Suprapubic skin (tissue), 4 donors: Measurements from ENCODE around the gene RASSF4. TPM values are rescaled to one million over a fixed set of nuclear protein-coding genes. Genes with fewer than 3 reads are reported as not detected.

Source experiments
- DNase-seq, 2 donors: peaks; one replicate each; pipeline ENCODE4 v3.0.0-alpha.2; 2019; ENCODE audit warnings: low spot score in 2 of 2
- H3K27ac ChIP-seq: fragments of 200-600 bp; sonication (generic); one replicate; pipeline ENCODE4 v1.5.1; 2019
- H3K27me3 ChIP-seq: fragments of 200-600 bp; sonication (generic); one replicate; pipeline ENCODE4 v1.5.1; 2019
- H3K36me3 ChIP-seq: fragments of 200-600 bp; sonication (generic); one replicate; pipeline ENCODE4 v1.5.1; 2019
- H3K4me1 ChIP-seq: fragments of 200-600 bp; sonication (generic); one replicate; pipeline ENCODE4 v1.5.1; 2019
- H3K4me3 ChIP-seq: fragments of 200-600 bp; sonication (generic); one replicate; pipeline ENCODE4 v1.5.1; 2019; ENCODE audit warnings: mild to moderate bottlenecking
- H3K9me3 ChIP-seq: fragments of 200-600 bp; sonication (generic); one replicate; pipeline ENCODE4 v1.5.1; 2019
- CTCF ChIP-seq, 2 donors: fragments of 200-600 bp in 1 of 2; fragments of 450-650 bp in 1 of 2; sonication (generic) in 1 of 2; IDR thresholded peaks; one replicate each; pipeline ENCODE4 v1.5.1; 2016 to 2019; ENCODE audit warnings: antibody characterized with exemption in 2 of 2, mild to moderate bottlenecking in 1 of 2, moderate library complexity in 1 of 2
- EP300 ChIP-seq: sonication (generic); formaldehyde crosslinking; IDR thresholded peaks from one replicate; pipeline ENCODE4 v1.6.1; 2017; ENCODE audit warnings: antibody characterized with exemption
- POLR2A ChIP-seq, 2 donors: fragments of 450-650 bp; IDR thresholded peaks; one replicate each; pipeline ENCODE4 v1.6.1; 2017; ENCODE audit warnings: antibody characterized with exemption in 2 of 2, mild to moderate bottlenecking in 2 of 2, moderate library complexity in 2 of 2
- POLR2AphosphoS5 ChIP-seq, 3 donors: sonication (generic); formaldehyde crosslinking; IDR thresholded peaks; one replicate each; pipeline ENCODE4 v1.6.1; 2017; ENCODE audit warnings: antibody characterized with exemption in 3 of 3
- WGBS: methylation state at CpG from one replicate; pipeline ENCODE4 v1.1.5; 2018; 5-methylcytosine and 5-hydroxymethylcytosine counted together
- total RNA-seq, 4 donors: library from RNA; depleted of rRNA; stranded (reverse); fragments of >200 nt; gene quantifications; one replicate each; pipeline ENCODE4 v1.1.0, GENCODE V29; 2016

The RASSF4 gene
- total RNA-seq, 4 donors from 2014 or later: 4.4 to 23.3 (median 12.9) TPM

GRCh38 chr10:44997105-44997748, 37.6 kb downstream of the RASSF4 start:
- Histone ChIP-seq H3K27me3 (no peaks in the 10 kb centered on the region), H3K4me3 (no peak overlapping the region), H3K36me3 (peaks cover 7% of the 10 kb centered on the region), H3K9me3 (no peaks in the 10 kb centered on the region), H3K4me1 (peaks cover 73% of the 10 kb centered on the region), H3K27ac (peak overlapping the region; percentile 88)
- no peak for TF ChIP-seq POLR2A (IDR thresholded peaks at IDR 0.05)
- TF ChIP-seq EP300: no peak
- TF ChIP-seq CTCF (IDR thresholded peaks at IDR 0.05): no peak
- no peak for TF ChIP-seq POLR2AphosphoS5 (IDR thresholded peaks at IDR 0.05)
- WGBS: 87% methylated on average over 6 of the region's 6 CpGs
- DNase-seq: no peak

- peaks cover 7% of the 10 kb centered on the region for H3K36me3 ChIP-seq
- peak overlapping the region; percentile 88 for H3K27ac ChIP-seq
- no peaks in the 10 kb centered on the region for H3K9me3 ChIP-seq
- H3K4me3 ChIP-seq: no peak overlapping the region
- TF ChIP-seq POLR2AphosphoS5 (IDR thresholded peaks at IDR 0.05) (peak in 1 of 3 donors; percentile 26), CTCF (IDR thresholded peaks at IDR 0.05) (no peak), EP300 (no peak), POLR2A (IDR thresholded peaks at IDR 0.05) (no peak)
- peaks cover 73% of the 10 kb centered on the region for H3K4me1 ChIP-seq
- no peaks in the 10 kb centered on the region for H3K27me3 ChIP-seq
- 82% methylated on average over 6 of the region's 6 CpGs for WGBS
- no peak for DNase-seq
Measured at GRCh38 chr10:44998146-44998631, 38.6 kb downstream of the RASSF4 start.

DNA sequence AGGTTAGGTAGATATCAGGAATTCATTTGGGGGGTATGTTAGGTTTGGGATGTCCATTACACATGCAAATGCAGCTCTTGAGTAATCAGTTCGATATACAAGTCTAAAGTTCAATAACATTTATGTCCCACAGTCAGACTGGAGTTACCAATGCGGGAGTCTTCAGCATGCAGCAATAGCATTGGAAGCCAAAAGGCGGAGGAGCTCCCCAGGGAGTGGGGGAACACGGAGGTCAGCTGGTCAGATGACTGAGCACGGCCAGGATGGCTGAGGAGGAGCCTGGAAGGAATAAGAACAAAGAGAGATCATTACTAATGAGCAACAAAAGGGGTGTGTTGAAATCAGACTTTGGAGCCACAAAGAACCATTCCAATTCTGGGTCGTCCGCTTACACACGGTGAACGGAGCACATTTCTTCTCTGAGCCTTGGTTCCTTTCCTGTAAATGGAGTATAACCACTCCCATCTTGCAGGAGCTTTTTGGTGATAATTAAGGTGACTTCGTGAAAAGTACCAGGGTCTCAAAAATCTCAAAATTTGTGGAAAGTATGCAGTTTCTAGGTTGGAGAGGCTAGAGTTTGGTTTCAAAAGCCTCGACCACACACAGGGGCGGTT, 40.6 kb downstream of the RASSF4 start:
- Histone ChIP-seq H3K4me1 (peaks cover 65% of the 10 kb centered on the region), H3K27ac (peak overlapping the region; percentile 97), H3K9me3 (no peaks in the 10 kb centered on the region), H3K27me3 (no peaks in the 10 kb centered on the region), H3K36me3 (peaks cover 11% of the 10 kb centered on the region), H3K4me3 (peak overlapping the region; percentile 66)
- TF ChIP-seq EP300 (no peak), POLR2AphosphoS5 (IDR thresholded peaks at IDR 0.05) (peak in 2 of 3 donors; percentile 44 to 47)
- DNase-seq: peak; percentile 93 to 94
- WGBS: 31% methylated on average over 12 of the region's 12 CpGs

DNA sequence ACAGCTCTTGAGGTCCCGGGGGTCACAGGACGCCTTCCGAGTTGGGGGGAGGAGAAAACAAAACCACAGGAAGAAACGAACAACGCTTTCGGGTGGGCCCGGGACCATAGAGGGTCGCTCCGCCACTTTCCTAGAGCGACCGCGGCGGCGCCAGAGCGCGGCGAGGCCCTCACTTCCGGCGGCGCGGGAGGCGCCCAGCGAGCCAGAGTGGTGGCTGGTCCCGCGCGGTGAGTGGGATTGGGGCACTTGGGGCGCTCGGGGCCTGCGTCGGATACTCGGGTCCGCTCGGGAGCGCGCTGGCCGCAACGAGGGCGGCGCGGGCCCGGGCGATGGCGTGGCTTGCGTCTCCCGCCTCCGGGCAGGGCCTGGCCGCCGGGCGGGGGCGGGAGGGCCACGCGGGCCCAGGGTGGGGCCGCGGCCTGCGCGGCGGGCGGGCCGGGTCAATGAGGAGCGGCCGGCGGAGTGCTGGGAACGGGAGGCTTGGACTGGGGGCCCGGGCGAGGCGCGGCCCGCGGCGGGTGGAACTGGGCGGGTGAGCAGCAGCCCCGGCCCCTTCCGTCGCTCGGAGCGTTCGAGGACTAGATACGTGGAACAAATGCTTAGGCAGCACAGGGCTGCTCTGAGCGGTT, 41.3 kb downstream of the RASSF4 start, which contains the start of gene ZNF22:
Gene ZNF22, plus strand, starts transcription at position 172 of the 629 bp plus-strand sequence. CDS start 2,446 bp downstream, outside the sequence.
- DNase-seq: no peak
- Histone ChIP-seq H3K27ac (peak within 1 kb of the TSS; percentile 97), H3K4me1 (peaks cover 58% of the 10 kb centered on the region), H3K27me3 (no peaks in the 10 kb centered on the region), H3K9me3 (no peaks in the 10 kb centered on the region), H3K4me3 (peak within 1 kb of the TSS; percentile 66), H3K36me3 (peaks cover 11% of the 10 kb centered on the region)
- no peak for TF ChIP-seq CTCF (IDR thresholded peaks at IDR 0.05)
- no peak for TF ChIP-seq POLR2AphosphoS5 (IDR thresholded peaks at IDR 0.05)
- peak in 1 of 2 donors; percentile 50 for TF ChIP-seq POLR2A (IDR thresholded peaks at IDR 0.05)
- no peak for TF ChIP-seq EP300
- WGBS: 0% methylated on average over 17 of the region's 79 CpGs

- DNase-seq: peak in 1 of 2 donors; percentile 84
- no peaks in the 10 kb centered on the region for H3K27me3 ChIP-seq
- peak overlapping the region; percentile 66 for H3K4me3 ChIP-seq
- no peaks in the 10 kb centered on the region for H3K9me3 ChIP-seq
- peak overlapping the region; percentile 97 for H3K27ac ChIP-seq
- H3K4me1 ChIP-seq: peaks cover 51% of the 10 kb centered on the region
- no peak for TF ChIP-seq POLR2A (IDR thresholded peaks at IDR 0.05)
- peak in 2 of 3 donors; percentile 18 to 48 for TF ChIP-seq POLR2AphosphoS5 (IDR thresholded peaks at IDR 0.05)
- H3K36me3 ChIP-seq: peaks cover 11% of the 10 kb centered on the region
- WGBS: 10% methylated on average over 13 of the region's 13 CpGs
Measured at GRCh38 chr10:45001381-45002148, 42.0 kb downstream of the RASSF4 start.
